Suppressor macrophage treated with lipopolysaccharide for 1 hour (primary cell): Measurements from ENCODE around the gene RPH3AL.

Experiments
- DNase-seq, 3 donors: peaks; one replicate each; pipeline ENCODE4 v3.0.0-alpha.2; 2020 to 2022

Gene RPH3AL, protein sequence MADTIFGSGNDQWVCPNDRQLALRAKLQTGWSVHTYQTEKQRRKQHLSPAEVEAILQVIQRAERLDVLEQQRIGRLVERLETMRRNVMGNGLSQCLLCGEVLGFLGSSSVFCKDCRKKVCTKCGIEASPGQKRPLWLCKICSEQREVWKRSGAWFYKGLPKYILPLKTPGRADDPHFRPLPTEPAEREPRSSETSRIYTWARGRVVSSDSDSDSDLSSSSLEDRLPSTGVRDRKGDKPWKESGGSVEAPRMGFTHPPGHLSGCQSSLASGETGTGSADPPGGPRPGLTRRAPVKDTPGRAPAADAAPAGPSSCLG

DNA sequence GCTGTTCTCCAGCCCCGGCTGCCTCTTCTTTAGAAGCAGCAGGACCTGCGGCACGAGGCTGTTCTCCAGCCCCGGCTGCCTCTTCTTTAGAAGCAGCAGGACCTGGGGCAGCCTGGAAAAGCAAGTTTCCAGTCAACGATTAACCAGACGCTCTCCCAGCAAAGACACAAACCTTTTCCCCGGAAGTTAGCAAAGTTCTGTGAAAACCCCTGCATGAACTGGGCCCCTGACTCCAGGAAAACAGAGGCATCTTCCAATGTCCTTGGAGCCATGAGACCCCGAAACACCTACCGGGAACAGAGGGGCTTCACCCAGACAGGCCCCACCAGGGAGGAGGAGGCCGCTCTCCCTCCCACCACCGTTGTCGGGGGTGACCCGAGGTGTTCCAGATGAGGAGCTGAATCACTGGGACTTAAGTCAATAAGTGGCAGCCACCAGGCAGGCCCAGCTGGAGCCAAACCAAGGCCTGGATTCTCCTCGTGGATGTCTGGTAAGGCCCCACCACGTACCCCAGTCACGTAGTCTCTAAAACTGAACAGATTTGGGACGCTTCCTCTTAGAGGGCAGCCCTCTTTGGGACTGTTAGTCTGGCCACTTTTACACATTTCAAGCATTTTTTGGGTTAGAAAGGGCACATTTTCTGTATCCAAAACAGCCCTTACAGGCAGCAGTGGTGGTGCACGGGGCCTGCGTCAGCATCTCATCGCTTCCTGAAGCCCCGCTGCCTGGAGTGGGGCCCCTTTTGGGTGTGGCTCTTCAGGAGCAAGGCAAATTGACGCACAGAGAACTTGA is at the start of gene RPH3AL:
TSS of gene RPH3AL (minus strand) at position 387 of the 792 bp plus-strand sequence. CDS start 25,264 bp downstream, outside the sequence.
- DNase-seq: no peak

DNA sequence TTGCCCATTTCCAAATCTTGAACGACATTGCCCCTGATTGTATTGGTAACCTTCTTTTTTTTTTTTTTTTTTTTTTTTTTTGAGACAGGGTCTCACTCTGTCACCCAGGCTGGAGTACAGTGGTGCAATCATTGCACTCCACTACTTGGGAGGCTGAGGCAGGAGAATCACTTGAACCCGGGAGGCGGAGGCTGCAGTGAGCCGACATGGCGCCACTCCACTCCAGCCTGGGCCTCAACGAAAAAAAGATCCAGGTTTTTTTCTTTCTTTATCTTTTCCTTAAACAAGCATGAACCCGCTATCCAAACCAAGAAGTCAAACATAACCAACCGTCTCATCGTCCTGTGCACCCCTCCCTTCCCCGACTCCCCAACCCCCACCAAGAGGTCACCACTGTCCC is 47.6 kb upstream of the RPH3AL start:
- no peak for DNase-seq

DNA sequence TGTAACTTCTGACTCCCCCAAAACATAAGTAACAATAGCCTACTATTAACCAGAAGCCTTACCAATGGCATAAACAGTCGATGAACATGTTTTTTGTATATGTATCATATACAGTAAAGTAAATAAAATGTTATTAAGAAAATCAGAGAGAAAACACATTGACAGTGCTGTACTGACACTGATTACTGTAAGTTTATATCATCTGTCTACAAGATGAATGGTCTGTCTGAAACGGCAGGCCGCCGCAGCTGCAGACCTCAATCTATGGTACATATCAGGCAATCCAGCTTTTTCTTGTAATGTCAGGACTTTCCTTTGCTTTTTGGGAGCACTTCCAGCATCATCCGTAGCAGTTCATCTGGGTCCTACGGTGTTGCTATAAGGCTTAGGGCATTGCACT is 44.2 kb upstream of the RPH3AL start:
- DNase-seq: no peak

DNA sequence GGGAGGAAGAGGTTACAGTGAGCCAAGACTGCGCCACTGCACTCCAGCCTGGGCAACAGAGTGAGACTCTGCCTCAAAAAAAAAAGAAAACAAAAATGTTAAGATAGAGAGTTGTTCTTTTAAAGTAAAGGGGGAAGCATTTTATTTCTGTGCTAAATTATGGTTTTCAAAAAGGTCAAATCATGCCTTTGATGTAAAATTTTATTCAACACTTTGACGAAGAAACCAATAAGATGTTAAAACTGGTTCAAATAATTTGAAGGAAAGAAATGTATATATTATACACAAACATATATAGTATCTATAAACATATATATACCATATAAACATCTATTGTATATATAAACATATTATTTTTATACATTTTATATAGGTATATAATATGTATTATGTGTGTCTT is 43.4 kb upstream of the RPH3AL start:
- no peak for DNase-seq

DNA sequence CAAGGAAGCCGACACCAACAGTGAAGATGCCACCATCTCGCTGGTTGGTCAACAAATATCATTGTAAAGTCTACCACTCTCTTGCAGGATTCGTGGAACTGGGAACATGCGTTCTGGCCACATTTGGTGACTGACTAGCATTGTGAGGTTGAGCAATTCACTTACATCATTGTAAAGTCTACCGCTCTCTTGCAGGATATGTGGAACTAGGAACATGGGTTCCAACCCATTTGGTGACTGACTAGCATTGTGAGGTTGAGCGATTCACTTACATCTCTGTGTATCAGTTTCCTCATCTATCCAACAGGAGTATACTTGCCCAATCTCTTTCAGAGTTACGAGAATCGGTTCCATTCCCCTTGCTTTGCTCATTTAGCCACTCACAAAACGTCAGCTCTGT is 42.6 kb upstream of the RPH3AL start:
- DNase-seq: peak; percentile 80 to 92 (median 88)

DNA sequence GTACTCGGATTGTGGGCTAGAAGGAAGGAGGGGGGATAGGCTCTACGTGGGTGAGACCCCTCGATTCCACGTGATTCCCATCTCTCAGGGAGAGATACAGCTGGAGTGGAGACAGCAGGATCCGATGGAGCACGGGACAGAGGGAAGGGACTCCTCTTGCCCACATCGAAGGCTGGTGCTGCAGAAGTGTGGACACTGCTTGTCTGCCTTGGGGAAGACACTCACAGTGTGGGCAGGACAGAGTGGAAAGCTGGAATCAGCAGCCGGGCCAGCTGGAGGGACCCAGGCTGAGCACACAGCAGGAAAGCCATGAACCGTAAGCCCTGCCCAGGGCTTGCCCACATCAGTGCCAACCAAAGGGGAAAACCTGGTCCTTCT is 42.1 kb upstream of the RPH3AL start:
- DNase-seq: no peak

DNA sequence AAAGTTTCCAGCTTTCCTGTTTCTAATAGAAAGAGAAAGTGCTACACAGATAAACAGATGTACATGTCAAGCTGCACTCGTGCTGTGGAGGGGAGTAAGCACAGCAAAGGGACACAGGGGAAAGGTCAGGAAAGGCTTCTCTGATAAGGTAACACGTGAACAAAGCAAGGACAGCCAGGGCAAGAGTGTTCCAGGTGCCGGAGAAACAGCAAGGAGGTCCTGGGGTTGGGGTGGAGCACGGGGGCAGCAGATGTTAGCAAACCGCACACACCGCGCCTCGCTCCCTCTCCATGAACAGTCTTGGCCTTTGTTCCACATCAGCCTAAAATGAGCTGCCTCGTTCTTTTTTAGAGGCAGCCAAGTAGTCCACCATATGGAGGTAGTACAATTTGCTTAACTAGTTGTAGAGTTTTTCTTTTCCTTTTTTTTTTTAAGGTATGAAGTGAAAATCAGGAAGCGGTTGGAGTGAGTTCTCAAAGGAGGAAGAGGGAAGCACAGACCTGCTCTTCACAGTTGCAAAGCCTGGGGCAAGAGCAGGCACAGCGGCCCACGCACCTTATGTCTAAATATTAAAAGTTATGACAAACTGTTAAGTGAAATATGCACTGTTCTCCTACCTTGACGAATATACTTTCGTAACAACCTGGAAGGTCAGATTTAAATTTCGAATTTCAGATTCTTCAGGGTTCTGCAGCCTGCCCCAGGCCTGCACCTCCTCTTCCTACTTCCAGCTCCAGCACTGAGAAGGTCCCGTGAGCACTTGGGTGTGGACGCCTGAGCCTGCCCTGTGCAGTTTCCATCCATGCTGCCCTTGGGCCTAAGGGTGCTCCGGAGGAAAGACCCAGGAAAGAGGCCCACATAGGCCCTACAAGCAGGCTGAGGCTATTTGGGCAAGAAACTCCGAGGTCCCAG is 41.5 kb upstream of the RPH3AL start:
- peak; percentile 57 to 62 (median 57) for DNase-seq

DNA sequence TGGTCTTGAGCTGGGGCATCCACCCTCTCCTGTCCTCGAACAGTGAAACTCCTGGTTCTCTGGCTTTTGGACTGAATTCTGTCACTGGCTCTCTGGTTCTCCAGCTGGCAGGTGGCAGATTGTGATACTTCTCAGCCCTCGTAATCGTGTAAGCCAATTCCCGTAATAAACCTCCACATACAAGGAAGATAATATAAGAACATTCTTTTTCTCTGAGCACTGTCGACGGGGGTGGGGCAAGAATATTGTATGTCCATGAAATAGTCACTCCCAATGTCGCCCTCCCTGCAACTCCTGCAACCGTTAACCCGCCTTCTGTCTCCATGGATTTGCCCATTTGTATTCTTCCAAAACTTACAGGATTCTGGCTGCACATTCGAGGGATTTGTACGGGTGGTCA is 39.2 kb upstream of the RPH3AL start:
- no peak for DNase-seq

DNA sequence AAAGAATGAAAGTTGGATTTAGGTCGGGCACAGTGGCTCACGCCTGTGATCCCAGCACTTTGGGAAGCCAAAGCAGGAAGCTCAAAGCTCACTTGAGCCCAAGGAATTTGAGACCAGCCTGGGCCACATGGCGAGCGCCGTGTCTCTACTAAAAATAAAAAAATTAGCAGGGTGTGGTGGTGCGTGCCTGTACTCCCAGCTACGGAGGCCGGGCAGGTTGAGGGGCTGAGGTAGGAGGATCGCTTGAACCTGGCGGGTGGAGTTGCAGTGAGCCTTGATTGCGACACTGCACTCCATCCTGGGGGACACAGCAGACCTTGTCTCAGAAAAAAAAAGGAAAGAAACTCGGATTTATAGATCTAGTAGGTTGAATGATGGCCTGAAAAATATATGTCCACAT is 37.4 kb upstream of the RPH3AL start:
- DNase-seq: no peak

DNA sequence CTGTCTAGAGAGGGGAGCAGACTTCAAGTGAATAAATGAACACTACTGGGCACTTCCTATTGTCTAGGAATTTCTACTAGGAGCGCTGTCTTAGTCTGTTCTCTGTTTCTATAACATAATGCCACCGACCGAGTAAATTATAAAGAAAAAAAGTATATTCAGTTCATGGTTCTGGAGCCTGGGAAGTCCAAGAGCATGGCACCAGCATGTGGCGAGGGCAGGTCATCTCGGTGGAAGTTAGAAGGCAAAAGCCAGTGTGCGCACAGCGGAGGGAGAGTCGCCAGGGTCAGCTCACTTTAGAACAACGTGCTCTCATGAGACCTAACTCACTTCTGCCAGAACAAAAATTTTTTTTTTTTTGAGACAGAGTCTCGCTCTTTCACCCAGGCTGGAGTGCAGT is 35.5 kb upstream of the RPH3AL start:
- DNase-seq: no peak

DNA sequence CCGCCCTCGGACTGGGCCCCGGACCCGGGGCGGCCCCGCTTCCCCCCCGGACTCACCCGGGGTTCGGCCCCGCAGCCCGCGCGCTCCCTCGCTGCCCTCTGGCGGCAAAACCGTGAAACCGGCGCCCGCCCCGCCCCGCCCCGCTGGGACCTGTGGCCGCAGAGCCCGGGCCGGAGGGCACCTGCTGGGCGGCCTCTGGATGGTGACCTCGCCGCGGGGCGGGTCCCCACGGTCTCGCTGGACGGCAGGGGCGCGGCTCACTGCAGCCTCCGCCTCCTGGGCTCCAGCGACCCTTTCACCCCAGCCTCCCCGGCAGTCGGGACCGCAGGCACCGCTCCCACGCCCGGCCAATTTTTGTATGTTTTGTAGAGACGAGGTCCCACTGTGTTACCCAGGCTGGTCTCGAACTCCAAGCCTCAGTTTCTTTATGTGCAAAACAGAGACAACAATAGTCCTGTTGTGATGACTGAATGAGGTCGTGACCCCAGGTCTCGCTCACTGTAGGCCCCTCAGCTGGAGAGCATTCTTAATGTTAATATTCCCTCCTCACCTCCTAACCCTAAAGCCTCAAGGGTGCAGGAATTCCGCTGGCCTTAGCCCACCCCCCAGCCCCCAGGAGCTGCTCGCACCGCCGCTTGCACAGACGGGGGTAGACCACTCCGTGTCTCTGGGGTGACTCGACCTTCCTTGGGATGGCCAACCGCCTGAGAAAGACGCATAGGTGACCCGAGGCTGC is 33.7 kb upstream of the RPH3AL start:
- DNase-seq: peak; percentile 67 to 92 (median 84)

DNA sequence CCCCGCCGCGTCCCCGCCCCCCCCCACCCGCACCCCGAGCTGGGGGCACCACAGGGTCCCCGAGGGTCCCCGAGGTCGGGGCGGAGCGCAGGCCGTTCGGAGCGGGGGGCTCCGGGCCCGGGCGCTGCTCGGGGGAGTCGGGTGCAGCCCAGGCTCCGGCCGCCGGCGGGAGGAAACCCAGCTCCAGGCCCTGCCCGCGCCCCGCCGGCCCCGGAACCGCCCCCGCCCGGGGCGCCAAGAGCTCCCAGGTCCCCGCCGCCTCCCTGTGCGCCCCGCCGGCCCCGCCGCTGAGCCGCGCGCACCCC is 33.2 kb upstream of the RPH3AL start:
- DNase-seq: no peak

DNA sequence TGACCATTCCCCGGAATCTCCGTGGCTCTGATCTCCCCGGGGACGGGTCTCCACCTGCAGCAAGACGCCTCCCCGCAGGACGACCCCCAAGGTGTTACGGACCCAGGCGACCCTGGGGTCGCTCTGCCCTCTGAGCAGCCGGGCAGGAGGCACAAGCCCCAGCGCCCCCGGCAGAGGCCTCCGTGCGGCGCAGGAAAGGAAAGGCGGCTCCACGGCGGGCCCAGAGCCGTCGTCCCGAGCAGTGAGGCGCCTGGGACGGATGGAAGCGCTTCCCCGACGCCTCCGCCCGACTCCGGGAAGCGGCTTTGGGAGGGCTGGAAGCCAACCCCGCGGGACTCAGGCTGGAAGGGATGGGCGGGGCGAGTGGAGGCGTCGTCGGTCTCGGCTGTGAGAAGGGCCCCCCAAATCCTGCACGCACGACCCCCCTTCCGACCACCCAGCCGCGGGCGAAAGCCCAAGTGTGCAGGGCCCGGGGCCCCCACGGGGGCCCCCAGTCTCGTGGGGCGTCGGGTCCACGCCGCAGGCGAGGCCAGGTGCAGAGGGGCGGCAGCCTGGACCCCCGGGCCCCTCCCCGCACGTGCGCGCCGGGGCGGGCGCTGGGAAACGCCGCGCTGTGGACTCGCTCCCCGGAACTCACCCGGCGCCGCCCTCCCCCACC is 32.7 kb upstream of the RPH3AL start:
- DNase-seq: peak in 2 of 3 donors; percentile 21 to 57

DNA sequence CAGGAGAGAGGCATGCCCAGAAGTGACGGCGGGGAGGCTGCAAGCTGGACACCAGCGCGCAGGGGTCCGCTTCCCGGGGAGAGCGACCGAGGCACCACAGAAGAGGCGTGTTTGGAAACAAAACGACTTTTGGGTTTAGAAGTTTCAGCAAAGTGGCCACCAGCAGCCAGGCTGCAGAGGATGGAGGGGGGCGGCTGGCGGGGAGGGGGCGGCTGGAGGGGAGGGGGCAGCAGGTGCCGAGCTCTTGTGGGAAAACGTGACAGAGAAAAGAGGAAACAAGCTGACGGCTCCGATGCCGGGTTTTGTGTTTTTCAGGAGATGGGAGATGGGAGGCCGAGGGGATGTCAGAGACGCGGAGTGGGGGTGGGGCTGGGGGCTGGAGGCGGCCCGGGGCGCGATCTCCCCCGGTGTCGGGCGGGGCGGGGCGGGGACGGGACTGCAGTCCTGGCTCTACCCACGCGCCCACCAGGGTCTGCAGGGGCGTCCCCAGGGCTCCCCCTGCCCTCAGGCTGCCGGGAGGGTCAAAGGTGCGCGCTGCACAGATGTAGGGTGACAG is 32.1 kb upstream of the RPH3AL start:
- no peak for DNase-seq

DNA sequence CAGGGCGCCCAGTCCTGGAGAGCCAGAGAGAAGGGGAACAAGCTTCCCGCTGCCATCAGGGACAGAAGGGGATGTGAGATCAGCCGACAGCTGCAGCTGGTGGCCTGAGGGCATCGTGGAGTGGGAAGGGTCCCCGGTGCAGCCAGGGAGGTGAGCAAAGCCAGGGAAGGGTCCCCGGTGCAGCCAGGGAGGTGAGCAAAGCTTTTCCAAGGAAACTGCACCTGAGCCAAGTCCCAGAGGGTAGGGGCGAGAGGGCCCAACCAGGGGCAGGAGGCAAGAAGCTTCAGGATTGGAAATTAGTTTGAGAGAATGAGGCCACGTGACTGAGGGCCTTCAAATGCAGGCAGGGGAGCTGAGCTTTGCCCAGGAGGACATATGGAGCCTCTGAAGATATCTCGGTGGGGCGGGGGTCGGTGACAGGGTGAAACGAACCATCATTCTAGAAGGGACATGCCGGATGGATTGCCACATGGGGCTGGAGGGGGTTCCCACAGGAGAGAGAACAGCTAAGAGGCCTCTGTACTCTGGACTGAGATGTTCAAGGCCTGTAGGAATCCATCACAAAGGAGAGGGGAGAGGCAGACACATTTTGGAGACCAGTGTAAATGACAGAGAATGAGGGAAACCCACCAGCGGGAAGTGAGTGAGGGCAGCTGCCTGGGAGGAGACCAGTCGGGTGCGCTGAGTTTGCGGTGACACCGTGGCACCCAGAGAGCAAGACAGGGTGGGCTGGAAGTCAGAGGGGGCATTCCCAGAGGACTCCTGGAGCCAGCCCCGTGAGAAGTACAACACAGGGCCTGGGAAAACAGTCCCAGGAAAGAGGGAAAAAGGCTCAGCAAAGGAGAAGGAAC is 31.4 kb upstream of the RPH3AL start:
- no peak for DNase-seq

DNA sequence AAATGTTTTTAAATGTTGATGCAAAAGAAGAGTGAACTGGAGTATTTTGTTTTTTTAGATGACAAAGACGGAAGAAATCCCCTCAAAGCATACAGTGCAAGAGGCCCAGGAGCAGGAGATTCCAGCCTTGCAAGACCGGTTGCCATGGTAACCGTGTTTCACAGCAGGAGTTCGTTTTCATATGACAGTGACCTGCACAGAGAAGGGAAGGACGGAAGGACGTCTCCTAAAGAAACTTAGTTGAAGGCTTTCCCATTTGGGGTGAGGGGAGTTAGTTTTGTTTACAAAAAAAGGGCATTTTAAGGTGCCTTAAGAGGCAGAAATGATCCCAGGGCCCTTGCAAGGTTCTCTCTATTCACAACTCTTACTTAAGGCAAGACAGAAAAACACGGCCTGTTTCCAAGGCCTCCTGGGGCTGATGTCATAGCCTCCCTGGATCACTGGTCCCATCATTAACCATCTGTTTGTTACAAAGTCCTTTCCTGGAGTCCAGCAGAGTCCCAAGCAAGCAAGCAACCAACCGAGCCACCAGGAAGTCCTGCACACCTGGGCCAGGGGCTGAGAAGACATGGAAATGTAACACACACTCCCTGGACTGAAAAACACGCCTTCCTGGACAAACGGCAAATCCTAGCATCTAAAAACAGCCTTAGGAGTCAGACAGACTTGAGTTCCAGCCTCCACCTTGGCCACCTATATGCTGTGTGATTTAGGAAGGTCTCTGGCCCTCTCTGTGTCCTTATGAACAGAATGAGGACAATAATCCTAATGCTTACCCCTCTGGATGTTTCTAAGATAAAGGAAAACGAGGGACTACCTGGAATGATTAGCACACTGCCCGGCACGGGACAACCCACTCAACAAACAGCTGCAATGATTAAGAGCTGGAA is 30.3 kb upstream of the RPH3AL start:
- peak; percentile 70 to 75 (median 74) for DNase-seq

DNA sequence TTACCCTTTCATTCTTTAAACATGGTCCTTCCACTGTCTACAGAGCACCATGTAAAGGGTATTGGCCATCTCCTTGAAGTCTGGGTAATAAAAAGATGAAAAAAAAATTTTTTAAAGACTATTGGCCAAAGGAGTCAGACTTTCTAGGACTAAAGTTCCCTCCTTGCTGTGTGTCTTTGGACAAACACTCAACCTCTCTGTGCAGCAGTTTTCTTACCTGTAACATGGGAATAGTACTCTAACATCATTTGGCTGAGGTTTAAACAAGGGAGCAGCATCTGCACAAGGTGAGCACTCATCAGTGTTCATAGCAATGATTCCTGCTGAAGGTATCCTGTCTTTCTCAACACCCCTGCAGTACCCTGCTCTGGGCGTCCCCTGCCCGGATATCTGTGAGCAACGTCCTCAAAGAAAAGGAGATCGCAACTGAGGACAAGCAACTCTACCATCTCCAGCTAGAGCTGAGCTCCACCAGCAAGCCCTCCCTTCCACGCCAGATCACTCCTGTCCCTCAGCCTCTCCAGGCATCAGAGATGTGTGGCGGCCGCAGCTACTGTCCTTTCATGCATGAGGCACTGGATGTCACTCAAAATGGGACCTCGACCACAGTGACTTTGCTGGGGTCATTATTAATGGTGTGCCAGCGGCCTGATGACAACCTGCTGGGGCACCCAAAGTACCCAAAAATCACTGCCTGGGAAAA is 29.5 kb upstream of the RPH3AL start:
- no peak for DNase-seq

DNA sequence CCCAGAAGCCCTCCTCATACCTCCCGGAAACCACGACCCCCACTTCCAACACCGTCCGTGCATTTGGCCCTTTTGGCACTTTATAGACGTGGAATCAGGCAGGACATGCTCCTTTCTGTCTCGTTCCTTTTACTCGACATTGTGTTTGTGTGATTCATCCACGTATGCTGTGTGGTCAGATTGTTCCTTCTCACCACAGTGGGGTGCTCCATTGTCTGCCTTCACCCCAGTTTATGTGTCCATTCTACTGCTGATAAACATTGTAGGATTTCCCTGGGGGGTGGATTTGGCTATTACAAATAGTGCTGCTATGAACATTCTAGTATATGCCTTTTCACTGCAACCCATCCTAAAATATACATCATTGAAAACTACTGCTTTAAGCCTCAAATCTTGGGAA is 28.9 kb upstream of the RPH3AL start:
- DNase-seq: peak in 1 of 3 donors; percentile 22
